Ascending aorta (tissue), 2 donors: Measurements from ENCODE around the gene MCUB. TPM values are rescaled to one million over a fixed set of nuclear protein-coding genes. Genes with fewer than 3 reads are reported as not detected.

ENCODE experiments used
- DNase-seq, 2 donors: peaks; one replicate each; pipeline ENCODE4 v3.0.0-alpha.2; 2019; ENCODE audit warnings: low spot score in 2 of 2
- H3K27ac ChIP-seq, 2 donors: fragments of 200-600 bp; sonication (generic); one replicate each; pipeline ENCODE4 v1.5.1; 2016 to 2017; ENCODE audit warnings: mild to moderate bottlenecking in 1 of 2
- H3K27me3 ChIP-seq: fragments of 200-600 bp; sonication (generic); one replicate; pipeline ENCODE4 v1.5.1; 2017
- H3K36me3 ChIP-seq, 2 donors: fragments of 200-600 bp; sonication (generic); one replicate each; pipeline ENCODE4 v1.5.1; 2016
- H3K4me1 ChIP-seq, 2 donors: fragments of 200-600 bp; sonication (generic); one replicate each; pipeline ENCODE4 v1.5.1; 2016 to 2017; ENCODE audit warnings: mild to moderate bottlenecking in 1 of 2
- H3K4me3 ChIP-seq, 2 donors: fragments of 200-600 bp; sonication (generic); one replicate each; pipeline ENCODE4 v1.5.1; 2016 to 2017; ENCODE audit warnings: mild to moderate bottlenecking in 1 of 2
- H3K9me3 ChIP-seq, 2 donors: fragments of 200-600 bp; sonication (generic); one replicate each; pipeline ENCODE4 v1.5.1; 2016
- intact Hi-C: fragments of 100-400 bp; cut with DNase I; formaldehyde crosslinking; loops from one replicate; pipeline ENCODE4 v1.15.1; 2023
- total RNA-seq: library from RNA; depleted of rRNA; stranded (reverse); fragments of >200 nt; gene quantifications from one replicate; pipeline ENCODE4 v1.1.0, GENCODE V29; 2016
- TF ChIP-seq, protein P1 (sequence below), 3 experiments: fragments of 200-600 bp in 2 of 3; fragments of 450-650 bp in 1 of 3; sonication (generic) in 2 of 3; IDR thresholded peaks; one replicate each; pipeline ENCODE4 v1.5.1; 2016 to 2019; ENCODE audit warnings: antibody characterized with exemption in 3 of 3, mild to moderate bottlenecking in 1 of 3, moderate library complexity in 1 of 3

The MCUB gene
- total RNA-seq, 1 donor from 2014 or later: 430 TPM

GRCh38 chr4:109671350-109671749 lies 111.3 kb downstream of the MCUB start:
- peaks cover 0 to 9% of the 10 kb centered on the region in 2 donors for H3K9me3 ChIP-seq
- intact Hi-C loops: no loop called here
- H3K36me3 ChIP-seq: no peaks in the 10 kb centered on the region
- H3K27ac ChIP-seq: no peak overlapping the region
- H3K4me3 ChIP-seq: no peak overlapping the region
- no peaks in the 10 kb centered on the region for H3K27me3 ChIP-seq
- TF ChIP-seq, protein P1, sequence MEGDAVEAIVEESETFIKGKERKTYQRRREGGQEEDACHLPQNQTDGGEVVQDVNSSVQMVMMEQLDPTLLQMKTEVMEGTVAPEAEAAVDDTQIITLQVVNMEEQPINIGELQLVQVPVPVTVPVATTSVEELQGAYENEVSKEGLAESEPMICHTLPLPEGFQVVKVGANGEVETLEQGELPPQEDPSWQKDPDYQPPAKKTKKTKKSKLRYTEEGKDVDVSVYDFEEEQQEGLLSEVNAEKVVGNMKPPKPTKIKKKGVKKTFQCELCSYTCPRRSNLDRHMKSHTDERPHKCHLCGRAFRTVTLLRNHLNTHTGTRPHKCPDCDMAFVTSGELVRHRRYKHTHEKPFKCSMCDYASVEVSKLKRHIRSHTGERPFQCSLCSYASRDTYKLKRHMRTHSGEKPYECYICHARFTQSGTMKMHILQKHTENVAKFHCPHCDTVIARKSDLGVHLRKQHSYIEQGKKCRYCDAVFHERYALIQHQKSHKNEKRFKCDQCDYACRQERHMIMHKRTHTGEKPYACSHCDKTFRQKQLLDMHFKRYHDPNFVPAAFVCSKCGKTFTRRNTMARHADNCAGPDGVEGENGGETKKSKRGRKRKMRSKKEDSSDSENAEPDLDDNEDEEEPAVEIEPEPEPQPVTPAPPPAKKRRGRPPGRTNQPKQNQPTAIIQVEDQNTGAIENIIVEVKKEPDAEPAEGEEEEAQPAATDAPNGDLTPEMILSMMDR (IDR thresholded peaks at IDR 0.05): no peak
- H3K4me1 ChIP-seq: no peaks in the 10 kb centered on the region
- DNase-seq: no peak

GRCh38 chr4:109672169-109672930 lies 112.3 kb downstream of the MCUB start:
- intact Hi-C loops: no loop called here

GRCh38 chr4:109673303-109673702 lies 113.3 kb downstream of the MCUB start:
- DNase-seq: no peak
- no peaks in the 10 kb centered on the region for H3K36me3 ChIP-seq
- H3K4me1 ChIP-seq: no peaks in the 10 kb centered on the region
- no peak overlapping the region for H3K27ac ChIP-seq
- no peak overlapping the region for H3K4me3 ChIP-seq
- intact Hi-C loops: no loop called here
- H3K27me3 ChIP-seq: no peaks in the 10 kb centered on the region
- TF ChIP-seq, protein P1 (IDR thresholded peaks at IDR 0.05): no peak
- H3K9me3 ChIP-seq: peaks cover 0 to 9% of the 10 kb centered on the region in 2 donors

More at GRCh38 chr4:109672169-109672930, 112.3 kb downstream of the MCUB start:
- TF ChIP-seq, protein P1 (IDR thresholded peaks at IDR 0.05): no peak
- Histone ChIP-seq H3K9me3 (peaks cover 0 to 9% of the 10 kb centered on the region in 2 donors), H3K36me3 (no peaks in the 10 kb centered on the region), H3K4me3 (no peak overlapping the region), H3K4me1 (no peaks in the 10 kb centered on the region), H3K27ac (no peak overlapping the region), H3K27me3 (no peaks in the 10 kb centered on the region)
- no peak for DNase-seq

DNA sequence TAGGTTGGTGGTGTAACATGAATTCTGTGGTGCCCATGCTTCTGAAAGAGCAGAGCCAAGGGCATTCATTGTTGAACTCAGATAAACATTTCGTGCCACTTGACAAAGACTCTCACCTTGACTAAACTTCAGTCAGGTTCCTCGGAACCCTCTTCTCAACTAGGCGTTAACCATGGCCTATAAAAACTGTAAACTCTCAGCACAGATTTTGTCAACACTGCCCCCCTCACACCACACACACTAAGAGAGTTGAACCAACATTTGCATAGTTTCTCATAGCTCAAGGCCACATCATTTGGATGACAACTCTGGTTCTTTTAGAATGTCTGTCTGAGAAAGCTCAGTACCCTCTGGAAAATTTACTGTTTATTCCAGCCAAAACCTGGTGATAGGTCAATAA lies 115.1 kb downstream of the MCUB start:
- TF ChIP-seq, protein P1 (IDR thresholded peaks at IDR 0.05): no peak
- DNase-seq: no peak
- H3K27ac ChIP-seq: no peak overlapping the region
- H3K36me3 ChIP-seq: no peaks in the 10 kb centered on the region
- no peak overlapping the region for H3K4me3 ChIP-seq
- H3K4me1 ChIP-seq: no peaks in the 10 kb centered on the region
- intact Hi-C loops: no loop called here
- peaks cover 0 to 9% of the 10 kb centered on the region in 2 donors for H3K9me3 ChIP-seq
- H3K27me3 ChIP-seq: no peaks in the 10 kb centered on the region

DNA sequence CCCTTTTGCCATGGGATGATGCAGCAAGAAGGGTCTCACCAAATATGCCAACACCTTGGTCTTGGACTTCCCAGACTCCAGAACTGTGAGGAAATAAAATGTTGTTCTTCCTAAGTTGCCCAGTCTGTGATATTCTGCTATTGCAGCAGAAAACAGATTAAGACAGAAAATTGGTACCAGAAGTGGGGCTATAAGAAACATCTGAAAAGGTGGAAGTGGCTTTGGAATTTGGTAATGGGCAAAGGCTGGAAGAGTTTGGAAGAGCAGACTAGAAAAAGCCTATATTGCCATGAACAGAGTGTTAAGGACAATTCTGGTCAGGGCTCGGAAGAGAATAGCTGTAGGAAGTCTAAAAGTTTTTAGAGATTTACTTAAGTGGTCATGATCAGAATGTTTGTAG lies 115.8 kb downstream of the MCUB start:
- Histone ChIP-seq H3K36me3 (no peaks in the 10 kb centered on the region), H3K27ac (no peak overlapping the region), H3K4me3 (no peak overlapping the region), H3K9me3 (peaks cover 0 to 9% of the 10 kb centered on the region in 2 donors), H3K27me3 (no peaks in the 10 kb centered on the region), H3K4me1 (no peaks in the 10 kb centered on the region)
- intact Hi-C loops: no loop called here
- TF ChIP-seq, protein P1 (IDR thresholded peaks at IDR 0.05): no peak
- no peak for DNase-seq
